ENCODE results near the gene SEC24B.
A peak's percentile ranks its signal among the peaks of the same experiment; 100 is the strongest.
"Not testable (repeated sequence)": the region's sequence is repeated elsewhere in the genome, so short reads cannot be mapped to it uniquely, and the experiment has no call there.

Gene SEC24B

DNA sequence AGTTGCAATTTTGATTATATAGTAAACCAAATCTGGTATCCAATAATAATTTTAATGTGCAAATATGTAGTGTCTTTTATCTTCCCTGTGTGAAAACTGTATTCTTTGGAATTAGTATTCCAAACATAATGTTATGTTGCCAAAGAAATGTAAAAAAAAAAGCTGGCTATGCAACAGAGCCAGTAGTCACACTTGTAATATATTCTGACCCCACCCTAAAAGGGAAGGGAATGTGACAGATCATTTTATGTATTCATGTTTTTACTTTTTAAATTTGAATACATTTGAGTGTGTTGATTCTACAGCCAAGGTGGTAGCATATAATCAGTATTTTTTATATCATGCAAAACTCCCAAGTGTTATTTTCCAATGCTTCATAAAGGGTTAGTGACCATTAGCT lies 98.6 kb downstream of the SEC24B start:
- H3K27ac Mint-ChIP-seq, result no peak overlapping the region
- no peaks in the 10 kb centered on the region for H3K4me1 Mint-ChIP-seq
- H3K9me3 Mint-ChIP-seq, result no peaks in the 10 kb centered on the region
- H3K36me3 Mint-ChIP-seq, result peaks cover 18% of the 10 kb centered on the region
- H3K27me3 Mint-ChIP-seq, result no peaks in the 10 kb centered on the region
- no peak overlapping the region for H3K4me3 Mint-ChIP-seq

DNA sequence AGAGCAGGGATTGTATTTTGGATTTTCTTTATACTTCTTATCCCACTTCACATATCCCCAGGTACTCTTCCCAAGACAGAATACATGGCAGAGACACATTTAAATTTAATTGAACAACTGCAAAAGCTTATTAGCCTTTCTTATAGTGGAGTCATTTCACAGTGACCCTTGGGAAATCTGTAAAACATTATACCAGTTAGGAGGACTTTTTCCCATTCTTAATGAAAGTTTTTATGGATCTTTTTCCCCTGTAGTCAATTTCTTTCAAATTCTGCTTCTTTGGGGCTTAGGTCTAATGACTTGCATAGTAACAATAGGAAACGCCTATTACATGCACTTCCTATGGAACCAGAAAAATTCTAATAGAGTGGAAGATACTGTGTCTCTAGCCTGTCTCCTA lies 111.8 kb downstream of the SEC24B start:
- no peaks in the 10 kb centered on the region for H3K27me3 Mint-ChIP-seq
- H3K4me1 Mint-ChIP-seq, result peaks cover 42% of the 10 kb centered on the region
- no peaks in the 10 kb centered on the region for H3K9me3 Mint-ChIP-seq
- H3K4me3 Mint-ChIP-seq, result no peak overlapping the region
- H3K36me3 Mint-ChIP-seq, result peaks cover 7% of the 10 kb centered on the region
- no peak overlapping the region for H3K27ac Mint-ChIP-seq

DNA sequence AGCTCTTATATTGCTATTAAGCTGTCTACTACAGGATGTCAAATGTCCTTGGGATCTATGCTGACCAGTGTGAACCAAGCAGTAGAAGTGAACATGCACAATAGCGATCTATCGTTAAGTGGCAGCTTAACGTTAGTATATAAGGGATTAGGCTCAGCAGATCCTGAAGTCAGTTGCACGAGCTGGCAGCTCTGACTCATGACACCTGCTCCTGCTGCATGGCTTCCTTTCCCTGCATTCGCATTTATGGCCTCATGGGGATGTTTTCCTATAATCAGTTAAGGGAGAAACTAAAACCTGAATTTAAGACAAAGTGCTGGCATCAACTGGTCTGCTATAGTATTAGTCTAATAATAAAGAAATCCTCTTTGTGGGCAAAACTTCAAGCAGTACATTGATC lies 113.8 kb downstream of the SEC24B start:
- no peaks in the 10 kb centered on the region for H3K9me3 Mint-ChIP-seq
- H3K27ac Mint-ChIP-seq, result no peak overlapping the region
- H3K27me3 Mint-ChIP-seq, result no peaks in the 10 kb centered on the region
- peaks cover 41% of the 10 kb centered on the region for H3K4me1 Mint-ChIP-seq
- H3K36me3 Mint-ChIP-seq, result peaks cover 7% of the 10 kb centered on the region
- no peak overlapping the region for H3K4me3 Mint-ChIP-seq

- peaks cover 13% of the 10 kb centered on the region for H3K36me3 Mint-ChIP-seq
- peaks cover 3% of the 10 kb centered on the region for H3K9me3 Mint-ChIP-seq
- H3K4me1 Mint-ChIP-seq, result peaks cover 34% of the 10 kb centered on the region
- no peak overlapping the region for H3K27ac Mint-ChIP-seq
- no peaks in the 10 kb centered on the region for H3K27me3 Mint-ChIP-seq
- no peak overlapping the region for H3K4me3 Mint-ChIP-seq
Observed at GRCh38 chr4:109548655-109549054, 115.0 kb downstream of the SEC24B start.

DNA sequence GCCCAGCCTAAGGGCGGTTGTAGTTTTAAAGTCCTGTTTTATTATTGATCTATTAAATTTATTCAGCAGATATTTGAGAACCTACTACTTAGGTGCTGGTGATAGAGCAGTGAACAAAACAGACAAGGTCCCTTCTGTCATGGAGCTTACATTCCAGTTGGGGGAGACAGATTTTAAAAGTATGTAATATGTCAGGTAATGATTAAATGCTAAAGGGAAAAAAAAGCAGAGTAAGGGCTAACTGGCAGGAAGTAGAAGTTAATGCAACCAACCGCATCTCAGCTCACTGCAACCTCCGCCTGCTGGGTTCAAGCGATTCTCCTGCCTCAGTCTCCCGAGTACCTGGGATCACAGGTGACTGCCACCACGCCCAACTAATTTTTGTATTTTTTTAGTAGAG lies 118.6 kb downstream of the SEC24B start:
- no peaks in the 10 kb centered on the region for H3K27me3 Mint-ChIP-seq
- H3K27ac Mint-ChIP-seq, result no peak overlapping the region
- peaks cover 6% of the 10 kb centered on the region for H3K9me3 Mint-ChIP-seq
- no peak overlapping the region for H3K4me3 Mint-ChIP-seq
- H3K36me3 Mint-ChIP-seq, result peaks cover 18% of the 10 kb centered on the region
- H3K4me1 Mint-ChIP-seq, result peaks cover 42% of the 10 kb centered on the region

DNA sequence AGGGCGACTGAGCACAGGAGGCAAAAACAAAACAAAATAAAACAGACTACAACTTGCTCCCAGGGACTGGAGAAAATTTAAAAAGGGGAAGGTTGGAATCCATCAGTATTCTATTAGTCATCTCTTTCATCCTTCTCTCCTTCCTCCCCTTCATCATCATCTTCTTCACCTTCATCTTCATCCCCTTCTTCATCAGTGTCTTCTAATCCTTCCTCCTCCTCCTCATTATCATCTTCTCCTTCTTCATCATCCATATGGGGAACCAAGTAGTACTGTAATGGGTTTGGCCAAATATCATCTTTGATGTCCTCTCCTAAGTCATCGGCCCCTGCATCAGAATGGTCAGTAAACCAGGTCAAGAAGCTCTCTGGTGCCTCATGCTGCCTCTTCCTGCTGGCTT lies 119.5 kb downstream of the SEC24B start:
- Mint-ChIP-seq H3K4me3 (no peak overlapping the region), H3K4me1 (peaks cover 37% of the 10 kb centered on the region), H3K27ac (no peak overlapping the region), H3K9me3 (peaks cover 6% of the 10 kb centered on the region), H3K27me3 (no peaks in the 10 kb centered on the region), H3K36me3 (peaks cover 18% of the 10 kb centered on the region)

- Mint-ChIP-seq H3K27ac (no peak overlapping the region), H3K36me3 (peaks cover 16% of the 10 kb centered on the region)
Observed at GRCh38 chr4:109554971-109555370, 121.4 kb downstream of the SEC24B start.

DNA sequence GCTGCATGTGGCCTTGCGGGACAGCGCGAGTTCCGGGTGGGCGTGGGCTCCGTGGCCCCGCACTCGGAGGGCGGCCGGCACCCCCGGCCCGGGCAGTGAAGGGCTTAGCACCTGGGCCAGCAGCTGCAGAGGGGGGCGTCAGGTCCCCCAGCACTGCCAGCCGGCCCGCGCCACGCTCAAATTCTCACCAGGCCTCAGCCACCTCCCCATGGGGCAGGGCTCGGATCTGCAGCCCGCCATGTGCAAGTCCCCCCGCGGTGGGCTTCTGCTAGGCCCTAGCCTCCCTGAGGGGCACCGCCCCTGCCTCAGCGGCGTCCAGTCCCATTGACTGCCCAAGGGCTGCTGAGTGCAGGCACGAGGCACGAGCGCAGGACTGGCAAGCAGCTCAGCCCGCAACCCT lies 123.8 kb downstream of the SEC24B start:
- H3K9me3 Mint-ChIP-seq, result peaks cover 6% of the 10 kb centered on the region
- H3K4me1 Mint-ChIP-seq, result peaks cover 46% of the 10 kb centered on the region
- no peak overlapping the region for H3K4me3 Mint-ChIP-seq
- no peak overlapping the region for H3K27ac Mint-ChIP-seq
- H3K27me3 Mint-ChIP-seq, result no peaks in the 10 kb centered on the region
- peaks cover 16% of the 10 kb centered on the region for H3K36me3 Mint-ChIP-seq

More at GRCh38 chr4:109554971-109555370, 121.4 kb downstream of the SEC24B start:
- H3K4me1 Mint-ChIP-seq, result peaks cover 36% of the 10 kb centered on the region
- peaks cover 6% of the 10 kb centered on the region for H3K9me3 Mint-ChIP-seq
- H3K4me3 Mint-ChIP-seq, result no peak overlapping the region
- H3K27me3 Mint-ChIP-seq, result no peaks in the 10 kb centered on the region

DNA sequence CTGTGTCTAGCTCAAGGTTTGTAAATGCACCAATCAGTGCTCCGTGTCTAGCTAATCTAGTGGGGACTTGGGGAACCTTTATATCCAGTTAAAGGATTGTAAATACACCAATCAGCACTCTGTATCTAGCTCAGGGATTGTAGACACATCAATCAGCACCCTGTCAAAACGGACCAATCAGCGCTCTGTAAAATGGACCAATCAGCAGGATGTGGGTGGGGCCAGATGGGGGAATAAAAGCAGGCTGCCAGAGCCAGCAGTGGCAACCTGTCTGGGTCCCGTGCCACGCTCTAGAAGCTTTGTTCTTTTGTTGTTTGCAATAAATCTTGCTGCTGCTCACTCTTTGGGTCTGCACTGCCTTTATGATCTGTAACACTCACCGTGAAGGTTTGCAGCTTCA lies 124.5 kb downstream of the SEC24B start:
- not testable (repeated sequence) for H3K9me3 Mint-ChIP-seq, H3K27me3 Mint-ChIP-seq
- Mint-ChIP-seq H3K36me3 (peaks cover 14% of the 10 kb centered on the region), H3K4me3 (peak overlapping the region; percentile 44), H3K27ac (peak overlapping the region; percentile 62), H3K4me1 (peaks cover 53% of the 10 kb centered on the region)

GRCh38 chr4:109559625-109559982 lies 126.0 kb downstream of the SEC24B start:
- peaks cover 64% of the 10 kb centered on the region for H3K4me1 Mint-ChIP-seq
- H3K9me3 Mint-ChIP-seq, result no peaks in the 10 kb centered on the region
- H3K36me3 Mint-ChIP-seq, result peaks cover 7% of the 10 kb centered on the region
- no peaks in the 10 kb centered on the region for H3K27me3 Mint-ChIP-seq
- H3K4me3 Mint-ChIP-seq, result peak overlapping the region; percentile 85
- peak overlapping the region; percentile 96 for H3K27ac Mint-ChIP-seq

DNA sequence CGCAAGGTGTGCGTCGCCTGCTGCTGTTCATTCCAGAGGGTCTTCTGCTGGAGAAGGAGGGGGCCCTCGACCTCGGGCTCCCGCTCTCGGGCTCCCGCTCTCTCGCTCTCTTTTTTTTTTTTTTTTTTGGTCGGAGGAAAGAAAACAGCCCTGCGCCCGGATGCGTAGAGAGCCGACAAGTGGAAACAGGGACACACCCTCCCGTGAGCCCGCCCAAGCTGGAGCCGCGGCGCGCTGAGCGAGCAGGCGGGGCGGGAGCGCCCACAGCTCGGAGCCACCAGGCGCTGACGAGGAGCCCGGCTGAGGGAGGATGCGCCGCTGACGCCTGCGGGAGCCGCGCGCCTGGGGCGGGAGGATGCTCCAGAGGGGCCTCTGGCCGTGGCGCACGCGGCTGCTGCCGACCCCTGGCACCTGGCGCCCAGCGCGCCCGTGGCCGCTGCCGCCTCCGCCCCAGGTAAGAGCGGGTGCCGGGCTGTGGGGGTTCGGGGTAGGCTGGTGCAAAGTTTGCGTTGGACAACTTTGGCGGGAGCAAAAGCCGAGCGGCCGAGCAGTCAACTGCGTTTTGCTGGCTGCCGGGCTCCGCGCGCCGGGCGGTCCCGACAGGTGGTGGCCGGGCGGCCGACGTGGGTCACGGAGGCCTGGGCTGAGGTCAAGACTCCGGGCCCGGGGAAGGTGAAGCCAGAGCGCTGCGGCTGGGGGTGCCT lies 126.5 kb downstream of the SEC24B start, which contains the start of gene MCUB:
Gene MCUB (plus strand): TSS at position 264 of the 704 bp plus-strand sequence. CDS start 92 bp downstream, at position 356.
- Mint-ChIP-seq H3K36me3 (peaks cover 8% of the 10 kb centered on the region), H3K4me3 (peak within 1 kb of the TSS; percentile 90), H3K9me3 (no peaks in the 10 kb centered on the region), H3K4me1 (peaks cover 66% of the 10 kb centered on the region), H3K27me3 (no peaks in the 10 kb centered on the region), H3K27ac (peak within 1 kb of the TSS; percentile 96)

- peak overlapping the region; percentile 92 for H3K27ac Mint-ChIP-seq
- H3K36me3 Mint-ChIP-seq, result peaks cover 6% of the 10 kb centered on the region
- H3K4me3 Mint-ChIP-seq, result peak overlapping the region; percentile 90
- H3K4me1 Mint-ChIP-seq, result peaks cover 65% of the 10 kb centered on the region
- no peaks in the 10 kb centered on the region for H3K27me3 Mint-ChIP-seq
- no peaks in the 10 kb centered on the region for H3K9me3 Mint-ChIP-seq
Observed at GRCh38 chr4:109560687-109561461, 127.3 kb downstream of the SEC24B start.

DNA sequence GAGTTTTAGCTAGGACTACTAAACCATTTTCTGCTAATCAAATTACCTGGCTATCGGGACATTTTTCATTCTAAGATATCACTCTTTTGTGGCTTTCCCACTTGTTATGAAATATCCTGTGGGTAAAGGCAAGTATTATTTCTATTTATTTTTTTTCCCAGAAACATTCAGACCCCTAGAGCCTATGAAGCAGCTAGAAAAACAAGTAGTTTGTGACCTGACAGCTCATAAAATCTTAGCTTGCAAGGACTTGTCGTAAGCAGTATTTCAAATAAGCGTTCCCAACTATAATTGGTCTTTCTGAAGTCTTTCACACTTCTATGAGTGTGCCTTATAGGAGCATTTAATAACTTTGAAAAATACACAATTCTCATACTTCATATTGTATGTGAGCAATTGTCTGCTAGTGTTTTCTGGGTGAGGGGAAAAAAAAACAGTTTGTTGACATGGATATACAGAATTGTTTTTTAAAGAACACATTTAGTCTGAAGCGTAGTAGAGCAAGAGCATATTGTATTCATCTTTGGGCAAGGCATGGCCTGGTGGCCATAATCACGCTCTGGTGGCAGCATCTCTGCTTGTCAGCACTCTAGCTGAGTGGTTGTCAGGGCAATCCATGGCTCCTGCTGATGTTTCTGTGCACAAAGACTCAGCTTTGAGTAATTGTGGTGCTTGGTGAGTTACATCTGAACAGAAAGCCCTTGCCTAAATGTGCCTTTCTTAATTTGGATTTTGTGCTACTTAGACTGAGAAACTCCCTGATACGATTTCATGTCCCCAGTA lies 129.0 kb downstream of the SEC24B start:
- no peaks in the 10 kb centered on the region for H3K9me3 Mint-ChIP-seq
- H3K36me3 Mint-ChIP-seq, result peaks cover 5% of the 10 kb centered on the region
- H3K27ac Mint-ChIP-seq, result peak overlapping the region; percentile 56
- peaks cover 67% of the 10 kb centered on the region for H3K4me1 Mint-ChIP-seq
- H3K4me3 Mint-ChIP-seq, result peak overlapping the region; percentile 90
- no peaks in the 10 kb centered on the region for H3K27me3 Mint-ChIP-seq

DNA sequence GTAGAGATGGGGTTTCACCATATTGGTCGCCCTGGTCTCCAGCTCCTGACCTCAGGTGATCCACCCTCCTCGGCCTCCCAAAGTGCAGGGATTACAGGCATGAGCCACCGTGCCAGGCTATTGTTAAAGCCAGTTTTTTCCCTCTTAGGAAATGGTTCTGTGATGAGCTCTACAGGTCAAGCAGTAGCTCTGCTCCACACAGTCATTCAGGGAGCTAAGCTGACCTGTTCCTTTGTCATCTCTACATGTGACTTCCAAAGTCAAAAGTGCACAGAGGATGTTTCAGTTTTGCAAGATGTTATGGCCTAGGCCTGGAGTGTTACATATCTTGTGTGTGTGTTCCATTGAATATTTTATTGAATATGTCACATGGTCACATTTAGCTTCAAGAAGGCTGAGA lies 137.9 kb downstream of the SEC24B start:
- peak overlapping the region; percentile 60 for H3K27ac Mint-ChIP-seq
- no peaks in the 10 kb centered on the region for H3K9me3 Mint-ChIP-seq
- H3K36me3 Mint-ChIP-seq, result peaks cover 15% of the 10 kb centered on the region
- peaks cover 76% of the 10 kb centered on the region for H3K4me1 Mint-ChIP-seq
- no peaks in the 10 kb centered on the region for H3K27me3 Mint-ChIP-seq
- no peak overlapping the region for H3K4me3 Mint-ChIP-seq

- Mint-ChIP-seq H3K27ac (no peak overlapping the region), H3K4me3 (no peak overlapping the region), H3K27me3 (no peaks in the 10 kb centered on the region), H3K4me1 (peaks cover 75% of the 10 kb centered on the region), H3K9me3 (no peaks in the 10 kb centered on the region), H3K36me3 (peaks cover 15% of the 10 kb centered on the region)
Observed at GRCh38 chr4:109572154-109572553, 138.5 kb downstream of the SEC24B start.

DNA sequence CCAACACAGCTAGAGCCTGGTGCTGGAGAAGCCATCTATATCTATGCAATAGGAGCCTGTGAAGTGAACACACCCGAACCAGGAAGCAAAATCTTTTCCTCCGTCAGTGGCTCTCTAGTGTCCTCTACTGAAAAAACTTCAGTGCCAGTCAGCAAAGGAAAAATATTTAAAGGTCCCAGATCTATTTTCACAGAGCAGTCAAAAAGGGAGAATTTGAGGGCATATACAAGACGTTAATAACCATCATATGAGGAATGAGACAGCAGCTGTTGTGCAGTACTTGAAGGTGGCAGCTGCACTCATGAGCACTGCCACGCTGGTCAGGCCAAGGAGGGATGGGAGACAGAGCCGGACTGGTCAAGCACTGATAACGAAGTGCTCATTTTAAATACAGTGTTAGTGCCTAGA lies 140.8 kb downstream of the SEC24B start:
- Mint-ChIP-seq H3K9me3 (no peaks in the 10 kb centered on the region), H3K4me1 (peaks cover 75% of the 10 kb centered on the region), H3K4me3 (peak overlapping the region; percentile 49)

More for the DNA sequence above, 140.8 kb downstream of the SEC24B start:
- Mint-ChIP-seq H3K27ac (peak overlapping the region; percentile 73), H3K27me3 (no peaks in the 10 kb centered on the region), H3K36me3 (peaks cover 15% of the 10 kb centered on the region)
